Astrocyte of the cerebellum (primary cell): ENCODE data around the gene PTPRM.

ENCODE experiments used
- DNase-seq: peaks from one replicate; pipeline ENCODE4 v3.0.0-alpha.2; 2011; ENCODE audit warnings: low read depth
- H3K4me3 ChIP-seq: 2 replicates; pipeline ENCODE4 v1.5.1; 2011; ENCODE audit warnings: mild to moderate bottlenecking, low read depth, low read length, moderate library complexity
- in situ Hi-C: cut with HindIII; loops from 2 replicates; pipeline ENCODE4 v1.10.0; 2017; ENCODE audit warnings: low sequenced_read_pairs
- TF ChIP-seq, protein P1 (sequence below): IDR thresholded peaks from 2 replicates; pipeline ENCODE4 v1.5.1; 2012; ENCODE audit warnings: low read length, low read depth, moderate library complexity, mild to moderate bottlenecking; ENCODE audit errors: missing control alignments

Gene PTPRM

DNA sequence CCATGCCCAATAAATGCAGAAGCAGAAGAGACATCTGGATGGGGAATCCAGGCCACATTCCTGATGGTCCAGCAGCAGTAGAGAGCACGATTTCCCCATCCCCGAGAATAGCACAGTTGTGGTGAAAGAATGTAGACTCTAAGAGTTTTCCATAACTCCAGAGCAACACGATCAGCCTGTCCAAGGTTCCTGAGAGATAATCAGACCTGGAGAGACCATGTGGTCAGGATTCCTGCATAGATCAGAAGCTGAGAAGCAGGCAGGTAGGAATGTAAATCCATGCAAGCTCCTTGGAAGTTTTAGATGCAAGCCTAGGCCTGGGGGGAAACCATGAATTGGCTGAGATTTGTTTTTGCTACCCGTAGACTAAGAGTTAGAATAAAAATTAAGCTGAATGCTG lies 34.2 kb upstream of the PTPRM start:
- DNase-seq, result no peak
- no peak overlapping the region for H3K4me3 ChIP-seq
- in situ Hi-C loops, result no loop called here
- TF ChIP-seq, protein P1, sequence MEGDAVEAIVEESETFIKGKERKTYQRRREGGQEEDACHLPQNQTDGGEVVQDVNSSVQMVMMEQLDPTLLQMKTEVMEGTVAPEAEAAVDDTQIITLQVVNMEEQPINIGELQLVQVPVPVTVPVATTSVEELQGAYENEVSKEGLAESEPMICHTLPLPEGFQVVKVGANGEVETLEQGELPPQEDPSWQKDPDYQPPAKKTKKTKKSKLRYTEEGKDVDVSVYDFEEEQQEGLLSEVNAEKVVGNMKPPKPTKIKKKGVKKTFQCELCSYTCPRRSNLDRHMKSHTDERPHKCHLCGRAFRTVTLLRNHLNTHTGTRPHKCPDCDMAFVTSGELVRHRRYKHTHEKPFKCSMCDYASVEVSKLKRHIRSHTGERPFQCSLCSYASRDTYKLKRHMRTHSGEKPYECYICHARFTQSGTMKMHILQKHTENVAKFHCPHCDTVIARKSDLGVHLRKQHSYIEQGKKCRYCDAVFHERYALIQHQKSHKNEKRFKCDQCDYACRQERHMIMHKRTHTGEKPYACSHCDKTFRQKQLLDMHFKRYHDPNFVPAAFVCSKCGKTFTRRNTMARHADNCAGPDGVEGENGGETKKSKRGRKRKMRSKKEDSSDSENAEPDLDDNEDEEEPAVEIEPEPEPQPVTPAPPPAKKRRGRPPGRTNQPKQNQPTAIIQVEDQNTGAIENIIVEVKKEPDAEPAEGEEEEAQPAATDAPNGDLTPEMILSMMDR, result no peak

DNA sequence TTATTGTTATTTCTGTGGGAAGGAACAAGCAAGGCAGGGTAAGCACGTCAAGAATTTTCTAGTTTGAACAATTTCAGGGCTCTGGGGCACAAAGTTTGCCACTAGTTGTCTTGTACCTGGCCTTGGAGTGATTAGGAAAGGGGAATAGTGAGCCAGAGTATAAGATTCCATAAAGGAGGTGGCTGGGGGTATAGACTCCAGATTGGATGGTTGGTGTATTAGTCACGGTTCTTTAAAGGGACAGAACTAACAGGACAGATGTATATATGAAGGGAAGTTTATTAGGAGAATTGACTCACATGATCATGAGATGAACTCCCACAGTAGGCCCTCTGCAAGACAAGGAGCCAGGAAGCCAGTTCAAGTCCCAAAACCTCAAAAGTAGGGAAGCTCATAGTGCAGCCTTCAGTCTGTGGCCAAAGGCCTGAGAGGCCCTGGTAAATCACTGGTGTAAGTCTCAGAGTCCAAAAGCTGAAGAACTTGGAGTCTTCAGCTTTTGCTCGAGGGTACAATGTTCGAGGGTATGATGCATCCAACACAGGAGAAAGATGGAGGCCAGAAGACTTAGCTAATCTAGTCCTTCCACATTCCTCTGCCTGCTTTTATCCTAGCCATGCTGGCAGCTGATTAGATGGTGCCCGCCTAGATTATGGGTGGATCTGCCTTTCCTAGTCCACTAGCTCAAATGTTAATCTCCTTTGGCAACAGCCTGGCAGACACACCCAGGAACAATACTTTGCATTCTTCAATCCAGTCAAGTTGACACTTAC lies 31.5 kb upstream of the PTPRM start:
- in situ Hi-C loops, result no loop called here
- TF ChIP-seq, protein P1, result no peak
- no peak overlapping the region for H3K4me3 ChIP-seq
- no peak for DNase-seq

DNA sequence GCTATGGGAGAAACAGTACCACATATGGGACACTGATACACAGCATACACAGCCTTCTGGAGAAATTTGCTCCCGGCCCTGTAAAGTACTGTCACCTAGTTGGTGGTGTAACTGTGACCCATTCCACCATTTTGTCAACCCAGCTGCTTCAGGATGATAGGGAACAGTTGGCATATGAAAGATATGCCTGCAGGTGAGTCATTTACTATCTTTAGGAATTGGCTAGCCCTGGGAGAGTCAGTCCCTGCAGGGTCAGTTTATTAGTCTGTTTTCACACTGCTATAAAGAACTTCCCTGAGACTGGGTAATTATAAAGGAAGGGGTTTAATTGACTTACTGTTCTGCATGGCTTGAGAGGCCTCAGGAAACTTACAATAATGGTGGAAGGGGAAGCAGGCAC lies 30.0 kb upstream of the PTPRM start:
- TF ChIP-seq, protein P1, result no peak
- in situ Hi-C loops, result no loop called here

DNA sequence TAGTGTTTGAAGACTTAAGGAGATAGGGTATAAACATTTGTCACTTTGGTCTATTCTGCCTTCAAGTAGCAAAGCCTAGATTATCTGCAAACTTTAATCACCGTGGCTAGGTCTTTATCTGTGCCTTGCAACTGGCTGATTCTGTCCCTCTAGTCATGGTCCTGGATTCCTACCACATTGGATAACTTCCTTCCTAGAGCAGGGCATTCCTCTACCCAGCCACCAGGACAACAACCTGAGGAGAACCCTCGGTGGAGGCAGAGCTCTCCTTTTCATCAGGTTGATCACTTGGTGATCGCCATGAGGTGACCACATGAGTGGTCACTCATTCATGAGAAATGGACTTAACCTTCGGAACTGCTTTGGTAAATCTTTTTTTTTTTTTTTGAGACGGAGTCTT lies 25.3 kb upstream of the PTPRM start:
- H3K4me3 ChIP-seq, result no peak overlapping the region
- DNase-seq, result no peak
- TF ChIP-seq, protein P1, result no peak
- in situ Hi-C loops, result loop anchor here (5.0 kb wide), 1 partner anchor 90 kb away; no protein-coding TSS in a partner anchor

More for the DNA sequence above, 30.0 kb upstream of the PTPRM start:
- no peak for DNase-seq
- H3K4me3 ChIP-seq, result no peak overlapping the region

DNA sequence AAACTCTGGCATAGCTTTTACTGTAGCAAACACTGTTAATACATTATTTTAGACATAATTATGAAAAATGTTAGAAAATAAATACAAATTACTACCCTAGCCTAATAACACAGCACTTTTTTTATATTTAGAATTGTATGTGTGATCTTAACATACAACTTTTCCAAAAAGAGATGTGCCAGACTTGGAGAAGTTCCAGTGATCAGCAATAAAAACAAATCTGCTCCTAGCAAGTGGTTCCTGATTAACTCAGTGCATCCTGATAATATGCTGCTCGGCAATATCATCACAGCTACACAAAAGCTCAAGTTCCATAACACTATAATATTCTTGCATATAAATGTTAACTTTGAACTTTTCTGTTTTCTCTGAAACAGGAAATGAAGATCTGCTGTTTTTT lies 22.4 kb upstream of the PTPRM start:
- no peak for DNase-seq
- TF ChIP-seq, protein P1, result no peak
- no peak overlapping the region for H3K4me3 ChIP-seq
- in situ Hi-C loops, result loop anchor here (5.0 kb wide), 1 partner anchor 92 kb away; no protein-coding TSS in a partner anchor

DNA sequence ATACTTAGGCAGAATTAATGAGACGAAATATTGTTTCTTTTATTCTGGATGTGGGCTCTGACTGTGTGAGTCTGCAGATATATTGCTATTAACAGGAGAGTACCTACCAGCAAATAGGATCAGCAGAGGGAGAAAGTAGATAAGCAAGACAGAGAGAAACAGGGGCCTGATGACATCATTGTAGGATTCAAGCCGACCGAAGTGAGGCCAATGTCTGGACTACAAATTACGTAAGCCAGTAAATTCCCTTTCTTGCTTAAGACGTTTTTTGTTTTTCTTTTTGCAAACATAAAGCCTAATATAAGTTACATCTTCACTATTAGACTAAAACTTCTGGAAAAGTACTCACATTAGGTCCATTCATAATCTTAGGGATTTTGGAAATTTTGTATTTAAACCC lies 21.4 kb upstream of the PTPRM start:
- no peak overlapping the region for H3K4me3 ChIP-seq
- TF ChIP-seq, protein P1, result no peak
- no peak for DNase-seq
- in situ Hi-C loops, result no loop called here
